T-helper 1 cell treated with Interleukin-12 subunit alpha and Interleukin-12 subunit beta and Interleukin-4 antibody, amounts not matched to agents 30 ng/mL and 1 ng/mL, for 36 hours (primary cell): ENCODE measurements around the gene TENT4A. TPM values are rescaled to one million over a fixed set of nuclear protein-coding genes. Genes with fewer than 3 reads are reported as not detected.
"Not testable (repeated sequence)": the region's sequence is repeated elsewhere in the genome, so short reads cannot be mapped to it uniquely, and the experiment has no call there.

ENCODE experiments used
- intact Hi-C: fragments of 100-400 bp; cut with micrococcal nuclease; formaldehyde crosslinking; loops from one replicate; pipeline ENCODE4 v1.15.1; 2024
- total RNA-seq: library from RNA; stranded (reverse); gene quantifications from 2 replicates; pipeline ENCODE4 v1.2.3, GENCODE V29; 2022

The TENT4A gene
- total RNA-seq = 34.3 and 35.4 TPM in 2 replicates

DNA sequence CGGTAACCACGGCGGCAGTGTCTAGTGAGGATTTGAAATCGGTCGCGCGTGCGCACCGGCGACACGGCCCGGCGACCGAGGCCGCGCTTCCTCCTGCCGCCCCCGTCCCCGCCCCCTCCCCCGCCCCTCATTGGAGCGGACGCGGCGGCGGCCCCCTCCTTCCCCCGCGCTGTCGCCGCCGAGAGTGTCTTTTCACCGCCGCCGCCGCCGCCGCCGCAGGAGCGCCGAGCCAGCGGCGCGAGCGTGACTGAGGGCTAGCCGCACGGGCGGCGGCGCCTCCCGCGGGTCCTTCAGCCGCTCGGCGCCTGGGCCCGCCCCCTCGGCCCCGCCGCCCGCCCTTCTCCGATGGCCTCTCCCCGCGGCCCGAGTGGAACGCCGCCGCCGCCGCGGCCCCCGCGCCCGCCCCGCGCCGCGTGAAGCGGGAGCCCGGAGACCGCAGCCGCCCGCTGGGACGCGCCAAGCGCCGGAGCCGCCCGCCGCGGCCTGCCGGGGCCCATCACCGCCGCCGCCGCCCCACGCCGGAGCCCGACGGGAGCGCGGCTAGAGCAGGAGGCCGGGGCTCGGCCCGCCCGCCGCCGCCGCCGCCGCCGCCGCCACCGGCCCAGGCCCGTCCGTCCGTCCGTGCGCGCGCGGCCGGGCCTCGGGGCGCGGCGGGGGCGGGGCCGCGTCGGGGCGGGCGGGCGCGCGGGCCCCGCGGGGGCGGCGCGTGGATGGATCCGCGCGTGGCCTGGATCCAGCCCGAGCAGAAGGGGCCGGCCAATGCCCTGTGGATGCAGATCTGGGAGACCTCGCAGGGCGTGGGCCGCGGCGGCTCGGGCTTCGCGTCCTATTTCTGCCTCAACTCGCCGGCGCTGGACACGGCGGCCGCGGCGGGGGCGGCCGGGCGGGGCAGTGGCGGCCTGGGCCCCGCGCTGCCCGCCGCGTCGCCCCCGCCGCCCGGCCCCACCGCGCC, at the start of gene TENT4A:
TENT4A (plus strand) TSS at position 159 of the 952 bp plus-strand sequence; CDS start at position 711, 552 bp downstream.
- intact Hi-C loops = loop anchor here (1.0 to 5.0 kb wide), 9 partner anchors 9 to 1291 kb away; partner anchors contain the start of genes CFAP90, FASTKD3, ICE1 and MED10

- intact Hi-C loops = no loop called here
These were observed 46.5 kb upstream of the TENT4A start for GRCh38 chr5:6666762-6667161.

DNA sequence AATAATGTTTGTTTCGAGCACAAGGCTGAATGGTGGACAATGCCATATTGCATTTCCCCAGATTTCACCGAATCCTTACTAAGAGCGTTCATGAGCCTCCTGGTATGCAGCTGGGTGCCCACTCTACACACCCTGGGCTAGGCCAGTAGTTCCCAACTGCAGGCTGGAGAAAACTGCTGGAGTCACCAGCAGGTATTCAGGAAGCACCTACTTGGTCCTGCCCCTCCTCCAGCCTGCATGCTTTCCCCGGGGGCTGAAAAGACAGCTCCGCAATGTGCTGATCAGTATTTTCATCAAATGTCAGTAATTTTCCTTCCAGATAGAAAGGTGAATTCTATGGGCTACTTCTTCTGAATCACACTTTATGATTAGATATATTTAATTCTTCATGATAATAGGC, 45.6 kb upstream of the TENT4A start:
- intact Hi-C loops = no loop called here

GRCh38 chr5:6668717-6669116, 44.5 kb upstream of the TENT4A start:
- intact Hi-C loops = not testable (repeated sequence)

- intact Hi-C loops = no loop called here
These were observed 40.2 kb upstream of the TENT4A start for GRCh38 chr5:6673031-6673430.

- intact Hi-C loops = no loop called here
These were observed 39.3 kb upstream of the TENT4A start for GRCh38 chr5:6673963-6674362.

DNA sequence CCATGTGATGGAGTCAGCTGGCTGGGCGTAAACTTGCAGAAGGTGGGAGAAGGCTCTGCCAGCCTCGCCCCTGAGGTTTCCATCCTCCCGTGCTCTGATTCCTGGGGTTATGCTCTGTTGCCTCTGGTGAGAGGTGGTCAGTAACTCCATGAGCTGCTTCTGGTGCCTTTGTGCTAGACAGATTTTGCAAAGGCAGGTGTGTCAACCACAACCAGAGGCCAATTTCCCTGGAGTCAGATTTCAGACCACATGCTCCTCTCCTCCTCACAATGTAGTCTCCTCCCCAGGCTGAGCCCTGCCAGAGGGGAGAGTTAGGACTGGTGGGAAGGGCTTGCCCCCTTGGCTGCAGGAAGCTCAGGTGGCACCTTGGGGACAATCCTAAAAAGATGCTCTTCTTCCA, 38.8 kb upstream of the TENT4A start:
- intact Hi-C loops = no loop called here

DNA sequence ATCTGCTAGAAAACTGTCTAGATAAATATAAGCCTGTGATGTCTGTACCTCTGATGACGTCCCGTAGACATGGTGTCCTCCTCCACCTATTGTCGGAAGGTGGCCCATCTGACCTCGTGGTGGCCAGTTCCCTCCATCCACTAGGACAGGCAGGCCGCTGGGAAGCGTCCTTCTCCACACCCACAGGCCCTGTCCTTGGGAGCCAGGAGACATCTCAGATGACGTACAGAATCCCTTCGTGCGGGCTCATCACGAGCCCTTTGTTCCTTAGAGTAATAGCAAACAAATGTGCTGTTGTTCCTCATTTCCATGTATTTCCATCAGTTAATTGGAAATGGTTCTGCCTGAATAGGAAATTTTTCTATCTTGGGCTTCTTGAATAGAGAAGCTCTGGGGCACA, 38.3 kb upstream of the TENT4A start:
- intact Hi-C loops = no loop called here

DNA sequence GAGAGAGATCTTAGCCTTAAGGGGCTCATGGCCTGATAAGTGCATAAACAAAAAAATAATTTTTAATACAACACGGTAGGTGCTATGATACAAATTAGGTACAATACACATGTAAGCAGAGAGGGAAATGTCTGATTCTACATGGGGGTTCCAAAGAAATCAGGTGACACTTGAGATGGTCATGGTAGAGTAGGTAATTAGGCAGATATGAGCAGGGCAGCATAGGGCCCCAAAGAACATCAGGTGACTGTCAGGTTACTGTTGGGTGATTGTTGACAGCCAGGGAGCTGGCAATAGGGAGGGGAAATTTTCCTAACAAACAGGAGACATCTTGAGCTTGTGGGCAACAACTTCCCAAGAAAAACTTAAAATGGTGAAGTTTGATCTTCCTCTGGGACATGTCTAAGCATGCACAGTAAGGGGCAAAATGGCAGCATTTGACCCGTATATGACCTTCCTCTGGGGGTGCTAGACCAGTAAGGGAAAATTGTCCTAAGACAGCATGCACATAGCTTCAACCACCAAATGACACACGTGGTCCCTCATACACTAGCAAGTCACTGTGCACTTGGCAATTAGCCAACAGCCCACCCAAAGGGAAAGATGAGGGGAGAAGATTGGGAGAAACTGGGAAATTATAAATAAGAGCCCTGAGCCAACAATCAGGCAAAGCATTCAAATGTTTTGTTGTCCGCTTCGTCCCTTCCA, 37.3 kb upstream of the TENT4A start:
- intact Hi-C loops = no loop called here

- intact Hi-C loops = no loop called here
These were observed 36.5 kb upstream of the TENT4A start for GRCh38 chr5:6676702-6677101.

GRCh38 chr5:6678385-6678784, 34.8 kb upstream of the TENT4A start:
- intact Hi-C loops = no loop called here

DNA sequence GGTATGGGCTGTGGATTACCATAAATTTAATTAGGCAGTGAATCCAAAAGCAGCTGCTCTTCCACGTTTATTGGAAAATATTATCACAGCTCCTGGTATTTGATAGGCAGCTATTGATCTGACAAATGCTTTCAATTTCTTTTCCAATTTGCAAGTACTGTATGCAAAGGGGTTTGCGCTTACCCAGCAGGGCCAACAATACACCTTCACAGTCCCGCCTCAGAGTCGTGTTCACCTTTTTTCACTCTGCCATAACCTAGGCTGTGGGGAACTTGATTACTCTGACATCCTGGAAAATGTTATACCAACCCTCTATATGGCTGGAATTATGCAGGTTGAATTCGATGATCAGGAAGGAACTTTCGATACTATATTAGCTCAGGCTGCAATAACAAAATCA, 32.3 kb upstream of the TENT4A start:
- intact Hi-C loops = no loop called here

- intact Hi-C loops = no loop called here
These were observed 31.6 kb upstream of the TENT4A start for GRCh38 chr5:6681682-6682081.

DNA sequence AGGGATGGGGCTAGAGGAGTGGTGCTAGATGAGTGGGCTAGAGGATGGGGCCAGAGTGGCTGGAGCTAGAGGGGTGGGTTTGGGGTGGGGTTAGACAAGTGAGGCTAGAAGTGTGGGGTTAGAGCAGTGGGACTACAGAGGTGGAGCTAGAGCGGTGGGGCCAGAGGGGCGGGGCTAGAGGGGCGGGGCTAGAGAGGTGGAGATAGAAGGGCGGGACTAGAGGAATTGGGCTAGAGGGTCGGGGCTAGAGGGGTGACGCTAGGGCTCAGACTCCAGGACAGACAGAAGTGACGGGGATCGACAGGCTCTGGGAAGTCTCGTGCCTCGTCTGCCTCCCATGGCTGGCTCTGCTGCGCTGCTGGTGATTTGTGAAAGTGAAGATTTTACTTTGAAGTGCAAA, 31.0 kb upstream of the TENT4A start:
- intact Hi-C loops = no loop called here

DNA sequence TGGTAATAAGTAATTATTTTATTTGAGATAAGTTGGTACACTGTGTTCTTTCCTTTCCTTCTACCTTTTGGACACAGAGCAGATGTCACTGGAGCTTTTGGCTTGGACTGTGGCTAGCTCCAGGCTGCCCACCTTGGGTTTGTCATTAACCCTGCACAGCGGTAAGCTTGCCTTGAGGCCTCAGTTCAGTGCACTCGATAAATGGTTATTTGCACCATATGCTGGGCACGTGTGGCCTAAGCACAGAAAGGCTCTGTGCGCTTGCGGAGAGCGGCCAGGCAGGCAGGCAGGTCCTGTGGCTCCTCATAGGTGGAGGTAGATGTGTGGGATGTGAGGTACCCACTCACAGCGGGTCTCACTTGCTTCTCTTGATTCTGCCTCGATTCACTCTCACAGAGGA, 30.0 kb upstream of the TENT4A start:
- intact Hi-C loops = no loop called here

GRCh38 chr5:6684075-6684474, 29.2 kb upstream of the TENT4A start:
- intact Hi-C loops = no loop called here

- intact Hi-C loops = no loop called here
These were observed 26.7 kb upstream of the TENT4A start for GRCh38 chr5:6686501-6686900.

DNA sequence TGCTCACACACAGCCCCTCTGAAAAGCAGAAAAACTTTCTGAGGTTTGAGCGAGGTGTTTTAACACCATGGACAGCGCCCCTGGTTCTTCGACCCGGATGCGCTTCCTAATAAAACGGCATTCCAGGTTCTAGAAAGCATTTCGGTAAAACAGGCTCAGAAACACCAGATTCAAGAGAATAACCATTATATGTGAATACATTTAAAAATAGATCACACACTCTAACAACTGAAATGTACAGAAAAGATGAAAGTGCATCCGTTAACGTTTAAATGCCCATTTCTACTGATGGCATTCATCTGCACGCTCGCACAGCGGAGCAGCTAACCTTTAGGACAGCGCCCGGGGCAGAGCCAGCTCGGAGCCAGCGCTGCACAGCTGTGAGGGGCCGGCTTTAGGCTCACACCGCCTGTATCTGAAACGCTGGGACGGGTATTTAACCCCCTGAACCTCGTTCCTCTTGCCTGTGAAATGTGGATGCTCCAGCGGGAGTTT, 26.3 kb upstream of the TENT4A start:
- intact Hi-C loops = no loop called here

- intact Hi-C loops = no loop called here
These were observed 25.7 kb upstream of the TENT4A start for GRCh38 chr5:6687505-6687904.

GRCh38 chr5:6692906-6693305, 20.3 kb upstream of the TENT4A start:
- intact Hi-C loops = no loop called here

- intact Hi-C loops = no loop called here
These were observed 14.5 kb upstream of the TENT4A start for GRCh38 chr5:6698696-6699095.

DNA sequence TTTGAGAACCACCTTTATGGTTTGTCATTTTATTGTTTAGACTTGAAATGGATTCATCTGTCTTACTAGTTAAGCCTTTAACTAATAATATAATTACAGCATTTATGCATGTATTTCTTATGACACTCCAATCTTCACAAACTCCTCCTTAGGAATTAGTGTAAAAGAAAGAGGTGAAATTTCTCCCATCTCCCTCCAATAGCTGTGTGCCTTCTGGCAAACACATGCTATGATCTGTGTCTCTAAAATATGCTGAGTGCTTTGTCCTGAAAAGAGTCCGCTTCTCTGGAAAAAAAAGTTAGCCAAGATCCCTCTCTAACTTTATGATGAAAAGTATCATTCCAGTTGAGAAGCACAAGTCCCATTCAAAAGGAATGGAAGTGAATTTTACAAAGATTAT, 13.9 kb upstream of the TENT4A start:
- intact Hi-C loops = no loop called here
